GM20431 (cell line): ENCODE data around the gene SEMA5B.

ENCODE experiments used
- in situ Hi-C: fragments of 300-500 bp; cut with MseI, MboI; formaldehyde crosslinking; loops from one replicate; pipeline ENCODE4 v1.15.0; 2020; ENCODE audit warnings: low sequenced_read_pairs; ENCODE audit not compliant: unreplicated experiment

The SEMA5B gene

DNA sequence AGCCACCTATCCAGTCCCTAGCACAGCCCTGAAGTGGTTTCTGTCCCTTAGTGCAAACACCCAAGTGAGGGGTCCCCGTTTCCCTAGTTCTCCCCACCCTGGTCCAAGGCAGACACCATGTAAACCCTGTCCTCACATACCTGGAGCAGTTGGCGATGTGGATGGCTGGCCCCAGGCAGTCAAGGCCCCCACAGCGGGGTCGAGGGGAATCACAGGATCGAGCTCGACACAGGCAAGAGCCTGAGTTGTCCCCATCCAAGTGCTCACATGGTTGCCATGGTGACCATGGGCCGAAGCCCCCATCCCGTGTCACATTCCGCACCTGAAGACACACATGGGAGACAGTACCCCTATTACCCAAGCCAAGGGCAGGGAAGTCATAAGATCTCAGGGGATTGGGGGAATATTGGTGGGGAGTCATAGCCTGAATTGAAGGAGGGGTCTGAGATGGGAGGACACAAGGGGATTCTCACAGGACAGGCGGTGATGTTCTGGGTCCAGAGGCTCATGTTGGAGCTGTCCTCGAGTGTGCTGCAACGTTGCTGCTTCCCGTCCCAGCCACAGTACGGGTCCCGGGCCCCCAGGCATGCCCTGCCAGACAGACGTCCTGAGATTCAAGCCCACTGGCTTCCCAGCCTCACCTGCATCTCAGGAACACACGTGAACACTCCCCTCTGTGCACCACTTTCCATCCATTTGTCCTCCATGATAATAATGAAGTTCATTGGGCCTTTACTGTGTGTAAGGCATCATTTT lies 112.1 kb downstream of the SEMA5B start:
- in situ Hi-C loops: no loop called here

DNA sequence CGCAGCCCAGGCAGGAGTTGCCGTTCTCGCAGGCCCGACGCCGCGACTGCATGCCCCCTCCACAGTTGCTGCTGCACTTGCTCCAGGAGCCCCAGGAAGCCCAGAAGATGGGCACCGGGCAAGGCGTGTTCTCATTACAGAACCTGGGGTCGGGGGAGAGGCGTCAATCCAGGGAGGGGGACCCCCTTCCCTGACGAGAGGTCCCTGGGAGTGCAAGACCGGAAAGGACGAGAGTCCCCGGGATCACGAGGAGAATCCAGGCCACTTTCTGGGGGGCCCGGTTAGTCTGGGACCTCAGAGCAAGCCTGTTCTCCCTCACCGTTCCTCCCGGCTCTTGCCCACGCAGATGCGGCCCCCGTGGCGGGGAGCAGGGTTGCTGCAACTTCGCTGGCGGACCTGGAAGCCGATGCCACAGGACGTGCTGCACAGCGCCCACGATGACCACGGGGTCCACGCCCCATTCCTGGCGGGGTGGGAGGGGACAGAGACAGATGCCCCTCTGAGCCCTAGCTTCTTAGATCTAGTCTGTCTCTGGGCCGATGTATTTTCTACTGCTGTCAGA lies 113.9 kb downstream of the SEMA5B start:
- in situ Hi-C loops: no loop called here

DNA sequence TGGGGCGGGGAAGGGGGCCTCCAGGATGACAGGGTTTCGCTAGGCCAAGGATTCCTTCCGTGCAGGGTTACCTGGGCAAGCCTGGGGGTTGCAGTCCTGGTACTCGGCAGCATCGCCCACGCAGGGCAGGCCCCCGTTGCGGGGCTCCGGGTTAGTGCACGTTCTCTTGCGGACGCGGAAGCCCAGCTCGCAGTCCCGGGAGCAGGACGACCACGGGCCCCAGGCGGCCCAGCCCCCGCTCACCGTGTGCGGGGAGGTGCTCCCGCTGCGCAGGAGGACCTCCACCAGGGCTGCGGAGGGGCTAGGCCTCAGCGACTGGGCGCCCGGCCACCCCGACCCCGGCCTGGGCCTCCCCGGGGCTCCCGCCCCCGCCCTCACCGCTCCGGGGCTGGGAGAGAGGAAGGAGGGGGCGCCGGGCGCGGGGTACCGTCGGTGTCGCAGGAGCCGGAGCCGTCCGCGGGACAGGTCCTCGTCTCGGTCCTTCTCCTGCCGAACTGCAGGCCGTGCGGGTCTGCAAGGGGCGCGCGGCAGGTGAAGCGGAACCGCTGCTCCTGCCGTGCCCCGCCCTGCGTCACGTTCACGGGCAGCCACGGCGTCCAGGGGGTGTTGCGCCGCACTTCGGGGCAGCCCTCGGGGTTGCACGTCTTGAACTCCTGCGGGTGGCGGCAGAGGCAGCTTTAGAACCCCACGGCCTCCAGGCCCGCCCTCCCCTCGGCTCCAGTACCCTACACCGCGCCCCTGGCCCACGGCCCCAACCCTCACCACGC lies 114.6 kb downstream of the SEMA5B start:
- in situ Hi-C loops: no loop called here

DNA sequence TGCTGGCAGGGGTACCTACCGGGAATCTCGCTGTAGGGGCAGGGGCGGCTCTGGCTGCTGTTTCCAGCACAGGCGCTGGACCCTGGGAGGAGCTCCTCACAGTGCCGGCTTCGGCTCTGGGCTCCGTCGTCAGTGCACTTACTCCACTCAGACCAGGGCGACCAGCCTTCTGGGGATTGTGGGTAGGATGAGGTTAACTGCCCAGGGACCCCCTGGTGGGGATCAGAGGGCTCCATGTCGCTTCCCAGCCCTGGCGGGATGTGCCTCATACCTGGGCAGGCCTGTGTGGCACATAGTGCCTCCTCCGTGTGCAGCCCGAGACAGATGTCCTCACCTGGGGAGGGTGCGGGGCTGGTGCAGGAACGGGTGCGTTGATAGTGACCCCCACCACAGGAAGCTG lies 115.7 kb downstream of the SEMA5B start:
- in situ Hi-C loops: no loop called here

DNA sequence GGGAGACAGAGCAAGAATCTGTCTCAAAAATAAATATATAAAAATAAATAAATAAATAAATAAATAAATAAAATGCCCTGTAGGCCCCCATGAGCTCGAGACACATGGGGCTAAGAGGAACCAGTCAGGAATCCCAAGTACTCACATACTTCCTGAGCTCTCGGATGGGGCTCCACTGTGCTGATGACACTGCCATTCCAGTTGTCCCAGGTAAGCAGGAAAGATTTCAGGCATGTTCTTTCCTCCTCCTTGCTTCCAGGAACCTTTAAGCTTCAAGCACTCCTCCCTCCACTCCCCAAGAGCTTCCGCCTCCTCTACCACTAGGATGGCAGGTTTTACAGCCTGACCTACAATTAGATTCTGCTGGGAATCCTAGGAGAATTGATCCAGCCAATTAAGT lies 119.3 kb downstream of the SEMA5B start:
- in situ Hi-C loops: no loop called here

DNA sequence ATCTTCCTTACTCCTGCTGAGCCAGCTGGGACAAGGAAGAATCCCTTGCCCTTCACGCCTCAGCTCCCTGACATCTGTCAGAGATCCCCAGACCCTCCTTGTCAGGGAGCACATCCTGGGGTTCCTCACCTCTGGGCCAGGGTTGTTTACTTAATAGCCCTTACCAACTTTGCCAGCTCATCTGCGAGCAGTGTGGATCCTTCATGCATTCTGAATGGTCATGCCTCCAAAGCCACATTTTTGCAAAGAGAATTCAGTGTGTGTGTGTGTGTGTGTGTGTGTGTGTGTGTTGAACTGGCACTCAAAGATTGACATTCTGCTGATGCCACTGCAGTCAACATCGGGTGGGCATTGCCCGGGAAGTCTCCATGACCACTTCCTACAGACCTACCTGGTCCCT lies 120.1 kb downstream of the SEMA5B start:
- in situ Hi-C loops: no loop called here

DNA sequence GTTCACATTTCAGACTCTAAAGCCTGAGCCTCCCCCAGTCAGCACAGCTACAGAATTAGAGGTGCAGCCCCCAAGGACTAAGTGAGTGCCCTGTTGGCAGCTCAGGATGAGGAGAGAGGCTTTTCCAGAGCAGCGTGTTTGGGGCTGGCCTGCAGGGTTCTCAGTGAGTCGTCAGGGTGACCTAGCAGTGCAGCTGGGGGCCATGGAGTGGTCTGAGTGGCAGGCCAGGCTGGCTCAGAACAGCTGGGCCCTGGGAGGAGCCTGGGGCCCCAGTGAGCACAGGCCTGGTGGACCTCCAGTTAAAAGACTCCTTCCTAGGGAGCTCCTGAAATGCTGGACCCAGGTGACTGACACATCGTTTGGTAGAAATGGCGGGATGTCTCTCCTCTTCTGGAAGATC lies 124.4 kb downstream of the SEMA5B start:
- in situ Hi-C loops: no loop called here

DNA sequence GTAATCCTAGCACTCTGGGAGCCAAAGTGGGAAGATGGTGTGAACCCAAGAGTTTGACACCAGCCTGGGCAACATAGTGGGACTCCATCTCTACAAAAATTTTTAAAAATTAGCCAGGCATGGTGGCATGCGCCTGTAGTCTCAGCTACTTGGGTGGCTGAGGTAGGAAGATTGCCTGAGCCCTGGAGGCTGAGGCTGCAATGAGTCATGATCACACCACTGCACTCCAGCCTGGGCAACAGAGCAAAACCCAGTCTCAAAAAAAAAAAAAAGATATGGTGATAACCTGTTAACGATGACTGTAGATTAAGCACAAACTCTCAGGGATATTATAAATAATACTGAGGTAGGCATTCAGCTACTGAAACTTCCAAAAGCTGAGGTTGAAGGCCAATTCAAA lies 125.2 kb downstream of the SEMA5B start:
- in situ Hi-C loops: no loop called here

DNA sequence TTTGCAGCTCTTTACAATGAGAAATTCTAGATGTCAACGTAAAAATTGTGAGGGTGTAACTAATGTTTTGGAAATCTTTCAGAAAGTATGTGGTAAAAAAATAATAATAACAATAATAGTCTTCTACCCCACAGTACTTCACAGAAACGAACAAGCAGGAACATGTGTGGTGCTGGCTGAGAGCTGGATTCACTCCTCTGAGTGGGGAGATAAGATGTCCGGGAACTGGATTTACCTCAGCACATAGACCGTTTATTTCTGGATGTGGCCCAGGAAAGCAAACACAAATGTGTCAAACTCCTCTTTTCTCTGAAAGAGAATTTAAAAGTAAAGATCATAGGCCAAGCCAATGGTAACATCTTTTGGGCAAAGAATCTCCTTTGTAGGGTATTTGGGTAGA lies 129.3 kb downstream of the SEMA5B start:
- in situ Hi-C loops: no loop called here

DNA sequence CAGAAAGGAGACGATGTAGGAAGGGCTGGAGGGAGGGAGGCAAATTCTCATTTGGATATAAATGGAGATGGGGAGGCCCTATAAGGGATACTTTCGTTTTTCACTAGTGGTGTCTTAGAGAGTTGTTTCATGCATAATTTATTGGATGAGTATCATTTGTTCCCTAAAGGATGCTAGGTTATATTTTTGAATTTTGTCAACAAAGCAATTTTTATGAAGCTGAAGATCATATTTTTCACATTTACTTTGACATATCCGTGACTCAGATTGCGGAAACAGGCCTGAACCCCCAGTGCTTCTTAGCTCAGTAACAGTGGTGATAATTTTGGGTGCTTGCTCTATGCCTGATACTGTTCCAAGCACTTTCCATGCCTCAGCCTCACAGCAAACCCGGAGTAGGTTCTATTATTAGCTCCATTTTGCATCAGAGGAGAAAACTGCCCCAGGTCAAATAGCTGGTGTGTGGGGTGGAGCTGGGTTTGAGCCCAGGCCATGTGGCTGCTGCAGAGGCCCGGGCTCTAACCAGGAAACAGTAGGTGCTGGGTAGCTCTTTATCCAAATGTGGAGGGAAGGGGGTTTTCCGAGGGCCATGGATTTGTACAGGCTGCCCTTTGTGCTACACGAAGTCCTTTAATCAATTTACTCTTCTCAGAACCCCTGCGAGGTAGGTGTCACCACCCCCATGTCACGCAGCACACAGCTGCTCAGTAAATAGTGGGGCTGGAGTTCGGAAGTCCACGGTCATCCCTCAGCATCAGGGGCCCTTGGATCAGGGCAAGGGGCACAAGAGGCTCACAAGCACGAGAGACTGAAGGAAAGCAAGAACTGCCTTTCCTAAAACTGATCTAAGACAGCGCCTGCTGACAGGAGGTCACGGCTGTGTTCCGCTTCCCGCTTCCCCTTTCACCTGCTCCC lies 133.6 kb downstream of the SEMA5B start:
- in situ Hi-C loops: no loop called here

DNA sequence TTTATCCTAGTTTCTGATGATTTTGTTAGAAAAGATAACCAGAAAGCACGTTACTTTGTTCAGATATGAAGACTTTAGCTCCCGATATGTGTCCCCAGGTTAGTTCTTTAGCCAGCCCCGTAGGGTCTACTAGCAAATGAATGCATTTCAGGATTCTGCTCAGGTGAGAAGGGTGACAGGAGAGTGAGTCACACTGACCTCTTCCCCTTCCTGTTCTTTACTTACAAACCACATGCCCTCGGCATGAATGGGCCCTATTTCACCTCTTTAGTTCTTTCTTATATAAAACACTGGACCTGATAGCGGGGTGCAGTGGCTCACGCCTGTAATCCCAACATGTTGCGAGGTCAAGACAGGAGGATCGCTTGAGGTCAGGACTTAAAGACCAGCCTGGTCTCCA lies 134.3 kb downstream of the SEMA5B start:
- in situ Hi-C loops: no loop called here

DNA sequence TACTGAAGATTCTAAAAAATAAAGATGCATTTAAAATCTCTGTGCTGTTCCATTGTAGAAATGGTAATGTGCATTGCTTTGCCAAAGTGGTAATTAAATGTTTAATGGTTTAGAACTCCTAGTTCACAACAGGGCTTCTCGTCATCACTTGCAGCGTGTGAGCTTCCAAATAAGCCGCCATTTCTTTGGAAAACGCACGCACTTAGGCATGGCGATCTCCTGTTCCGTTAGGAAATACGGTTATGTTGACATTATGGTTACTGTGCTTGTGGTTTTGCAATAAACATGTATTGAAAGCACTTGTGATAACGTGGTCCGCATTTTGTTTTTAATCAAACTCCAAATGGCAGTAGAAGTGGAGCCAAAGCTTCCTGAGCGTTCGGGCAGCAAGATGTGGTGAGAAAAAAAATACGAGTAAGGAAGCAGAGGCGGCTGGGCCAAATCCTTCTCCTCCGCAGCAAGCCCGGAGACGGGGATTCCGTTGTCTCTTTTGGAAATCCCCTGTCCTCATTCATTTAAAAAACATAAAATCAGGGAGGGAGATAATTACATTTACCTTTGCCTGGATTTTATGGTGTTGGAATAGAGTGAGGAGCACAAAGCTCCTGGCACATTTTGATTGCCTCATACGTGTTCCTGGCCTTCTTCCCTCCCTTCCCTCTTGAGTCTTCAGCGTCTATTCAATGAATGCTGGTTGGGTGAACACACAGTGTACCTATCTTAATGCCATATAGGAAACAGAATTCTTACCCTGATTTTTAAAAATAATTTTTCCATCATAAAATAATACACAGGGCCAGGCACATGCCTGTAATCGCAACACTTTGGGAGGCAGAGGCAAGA lies 135.2 kb downstream of the SEMA5B start:
- in situ Hi-C loops: no loop called here

DNA sequence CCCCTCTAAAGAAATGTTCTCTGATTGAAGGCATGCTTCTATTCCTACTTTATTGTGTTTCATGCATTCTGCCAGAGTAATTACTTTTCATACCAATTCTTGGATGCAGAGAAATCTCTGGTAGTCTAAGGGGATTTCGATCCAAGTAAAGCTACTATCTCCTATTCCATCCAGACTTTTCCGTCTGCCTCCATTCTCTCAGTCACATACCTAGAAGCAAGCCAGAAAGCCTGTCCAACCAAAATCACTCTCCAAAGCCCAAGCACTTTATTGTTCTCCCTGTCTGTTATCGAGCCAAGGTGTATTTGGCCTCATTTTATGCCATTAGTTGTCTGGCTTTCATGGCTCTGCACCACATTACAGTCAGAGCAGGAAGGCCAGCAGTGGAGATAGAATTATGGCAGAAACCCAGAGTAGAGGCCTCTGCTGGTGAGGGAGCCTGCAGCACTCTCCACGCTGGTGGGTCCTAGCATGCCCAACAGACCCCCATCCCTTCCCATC lies 136.8 kb downstream of the SEMA5B start:
- in situ Hi-C loops: no loop called here

DNA sequence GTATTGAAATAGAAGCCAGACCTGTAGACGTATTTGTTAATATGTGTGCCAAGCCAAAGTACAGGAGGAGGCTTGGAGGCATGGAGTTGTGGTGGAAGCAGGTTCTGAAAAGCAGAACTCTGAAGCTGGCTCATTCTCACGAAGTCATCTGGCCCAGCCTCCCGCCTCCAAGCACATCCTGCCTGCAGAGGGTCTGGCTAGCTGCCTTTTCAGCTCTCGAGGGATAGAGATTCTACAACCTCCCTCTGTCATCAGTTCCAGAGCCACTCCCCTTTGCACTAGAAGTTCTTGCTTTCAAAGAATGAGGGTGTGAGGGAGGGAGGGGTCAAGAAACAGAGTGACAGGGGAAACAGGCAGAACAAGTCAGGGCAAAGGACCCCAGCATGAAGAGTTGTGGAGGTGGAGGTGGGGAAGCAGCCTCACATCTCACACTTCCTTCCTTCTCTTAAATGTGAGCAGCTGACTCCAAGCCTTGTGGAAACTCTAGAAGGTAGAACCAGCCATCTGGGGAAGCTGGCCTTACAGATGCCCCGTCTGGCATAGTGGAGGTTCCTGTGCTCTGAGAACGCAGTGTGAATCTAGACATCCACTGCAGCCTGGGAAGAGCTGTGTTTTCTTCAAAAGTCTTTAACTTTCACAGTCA lies 137.4 kb downstream of the SEMA5B start:
- in situ Hi-C loops: no loop called here

DNA sequence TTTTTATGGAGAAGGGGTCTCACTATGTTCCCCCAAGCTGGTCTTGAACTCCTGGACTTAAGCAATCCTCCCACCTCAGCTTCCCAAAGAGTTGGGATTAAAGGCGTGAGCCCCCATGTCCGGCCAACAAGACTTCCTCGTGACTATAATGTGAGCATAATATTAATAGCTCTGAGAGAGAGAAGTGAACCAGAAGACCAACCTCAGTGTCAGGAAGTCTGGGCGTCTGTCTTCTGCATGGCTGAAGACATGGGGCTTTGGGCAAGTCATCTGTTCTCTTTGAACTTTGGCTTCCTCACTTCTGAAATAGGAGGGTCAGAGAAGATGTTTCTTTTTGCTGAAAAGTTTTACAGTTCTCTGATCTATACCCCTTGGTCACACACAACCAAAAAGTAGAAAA lies 140.6 kb downstream of the SEMA5B start:
- in situ Hi-C loops: no loop called here

DNA sequence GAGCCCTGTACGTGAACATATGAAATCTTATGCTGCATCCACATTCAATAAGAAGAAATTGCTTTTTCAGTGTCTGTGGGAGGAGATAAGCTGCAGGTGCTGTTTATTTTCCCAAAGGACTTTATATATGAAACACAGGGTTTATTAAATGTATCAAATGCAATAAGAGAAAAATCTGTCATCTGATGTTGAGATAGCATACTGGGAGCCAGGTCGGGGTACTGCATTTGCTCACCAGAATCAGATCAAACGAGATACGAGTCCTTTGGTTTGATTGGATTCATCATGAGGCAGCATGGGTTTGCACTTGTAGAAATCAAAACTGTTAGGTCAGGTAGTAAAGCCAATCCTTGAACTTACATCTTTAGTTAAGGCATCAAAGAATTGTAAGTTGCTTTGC lies 141.3 kb downstream of the SEMA5B start:
- in situ Hi-C loops: no loop called here

DNA sequence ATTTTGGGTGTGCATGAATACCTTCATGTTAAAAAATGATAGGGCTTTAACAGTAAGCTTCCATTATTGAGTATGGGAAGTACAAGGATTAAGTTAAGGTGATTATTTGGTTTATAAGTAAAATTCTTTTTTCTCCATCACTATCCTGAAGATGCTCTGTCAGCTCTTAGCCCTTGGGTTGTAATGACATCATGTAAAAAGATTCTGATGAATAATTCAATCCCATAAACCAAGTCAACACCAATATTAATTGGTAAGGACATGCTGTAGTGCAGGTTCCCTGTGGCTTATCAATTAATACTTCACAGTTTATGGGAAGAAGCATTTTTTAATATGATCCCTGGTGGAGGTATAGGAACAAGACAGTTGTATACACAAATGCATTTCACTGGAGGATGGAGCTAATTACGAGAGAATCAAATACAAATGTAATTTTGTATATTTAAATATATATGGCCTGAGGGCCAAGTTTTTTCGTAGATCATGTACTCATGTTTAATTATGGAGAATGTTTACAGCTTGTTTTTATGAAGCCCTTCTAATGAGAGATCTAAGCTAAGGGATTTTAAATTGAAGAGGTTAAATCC lies 145.1 kb downstream of the SEMA5B start:
- in situ Hi-C loops: no loop called here

DNA sequence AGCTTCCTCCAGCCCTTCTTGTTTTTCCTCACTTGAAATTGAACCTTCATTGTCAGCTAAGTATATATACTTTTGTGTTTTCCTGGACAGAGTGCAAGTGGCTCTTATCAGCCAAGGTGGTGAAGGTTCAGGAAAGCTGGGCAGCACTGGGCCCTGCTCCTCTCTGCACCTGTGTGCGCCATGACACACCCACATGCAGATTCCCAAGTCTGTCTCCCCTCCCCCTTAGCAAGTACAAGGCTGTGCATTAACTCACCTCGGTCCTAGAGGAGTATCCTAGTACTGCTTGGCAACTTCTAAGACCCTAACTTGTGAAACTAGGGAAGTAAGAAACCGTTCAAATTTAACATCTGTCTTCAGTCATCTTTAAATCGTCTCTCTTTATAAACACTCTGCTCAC lies 146.9 kb downstream of the SEMA5B start:
- in situ Hi-C loops: no loop called here

DNA sequence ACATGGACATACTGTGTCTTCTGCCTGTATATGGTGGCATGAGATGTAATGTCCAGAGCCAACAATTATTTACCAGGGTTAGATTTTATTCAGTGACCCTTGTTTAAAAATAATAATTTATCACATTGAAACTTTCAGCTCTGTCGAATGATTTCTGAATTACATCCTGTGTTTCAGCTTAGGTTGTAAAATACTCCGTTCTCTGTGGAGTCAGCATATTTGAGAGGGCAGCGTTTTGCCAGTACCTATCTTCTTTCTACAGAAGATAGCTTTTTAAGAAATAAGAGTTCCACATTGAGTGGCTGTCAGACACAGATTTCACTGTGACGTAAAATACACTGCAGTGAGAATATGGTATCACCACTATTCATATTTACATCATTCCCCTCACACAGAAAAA lies 147.4 kb downstream of the SEMA5B start:
- in situ Hi-C loops: no loop called here
